ENCODE data around the gene CCT3.

Gene CCT3

GRCh38 chr1:156383023-156383422, 44.9 kb upstream of the CCT3 start:
- H3K27ac ChIP-seq (replicated peaks) = no peak overlapping the region
- DNase-seq (ENCODE audit: low read depth in 1 of 2, low spot score in 1 of 2) = peak in 1 of 2 experiments; percentile 56
- H3K27me3 ChIP-seq (ENCODE audit: insufficient read depth, poor library complexity, severe bottlenecking) = peaks cover 13% of the 10 kb centered on the region
- TF ChIP-seq REST (IDR thresholded peaks at IDR 0.05; ENCODE audit: insufficient replicate concordance, low read depth) (no peak), CTCF (IDR thresholded peaks at IDR 0.05; ENCODE audit: insufficient read depth, low read length) (peak; percentile 78)
- H3K4me3 ChIP-seq (replicated peaks; ENCODE audit: insufficient read depth, low read length) = no peak overlapping the region

- no peak for DNase-seq (ENCODE audit: low read depth in 1 of 2, low spot score in 1 of 2)
- TF ChIP-seq REST (IDR thresholded peaks at IDR 0.05; ENCODE audit: insufficient replicate concordance, low read depth) (no peak), GABPA (IDR thresholded peaks at IDR 0.05; ENCODE audit: low read depth) (no peak), CTCF (IDR thresholded peaks at IDR 0.05; ENCODE audit: insufficient read depth, low read length) (no peak), POLR2AphosphoS5 (IDR thresholded peaks at IDR 0.05; ENCODE audit: low read depth) (no peak), SPI1 (IDR thresholded peaks at IDR 0.05; ENCODE audit: borderline replicate concordance, low read depth) (no peak)
- H3K4me3 ChIP-seq (replicated peaks; ENCODE audit: insufficient read depth, low read length) = no peak overlapping the region
- H3K27me3 ChIP-seq (ENCODE audit: insufficient read depth, poor library complexity, severe bottlenecking) = peaks cover 8% of the 10 kb centered on the region
- H3K27ac ChIP-seq (replicated peaks) = no peak overlapping the region
These were observed 44.5 kb upstream of the CCT3 start for GRCh38 chr1:156382561-156382960.

- TF ChIP-seq POLR2AphosphoS5 (IDR thresholded peaks at IDR 0.05; ENCODE audit: low read depth) (no peak), CTCF (IDR thresholded peaks at IDR 0.05; ENCODE audit: insufficient read depth, low read length) (no peak), GABPA (IDR thresholded peaks at IDR 0.05; ENCODE audit: low read depth) (no peak), SPI1 (IDR thresholded peaks at IDR 0.05; ENCODE audit: borderline replicate concordance, low read depth) (no peak), REST (IDR thresholded peaks at IDR 0.05; ENCODE audit: insufficient replicate concordance, low read depth) (no peak)
- no peak for DNase-seq (ENCODE audit: low read depth in 1 of 2, low spot score in 1 of 2)
- H3K27me3 ChIP-seq (ENCODE audit: insufficient read depth, poor library complexity, severe bottlenecking) = no peaks in the 10 kb centered on the region
- H3K4me3 ChIP-seq (replicated peaks; ENCODE audit: insufficient read depth, low read length) = no peak overlapping the region
- H3K27ac ChIP-seq (replicated peaks) = no peak overlapping the region
These were observed 41.5 kb upstream of the CCT3 start for GRCh38 chr1:156379420-156380165.

All from HL-60 (cell line).